Thyroid gland (tissue), 4 donors: ENCODE data around the gene KRT33A. TPM values are rescaled to one million over a fixed set of nuclear protein-coding genes. Genes with fewer than 3 reads are reported as not detected.

Source experiments
- DNase-seq, 2 donors: peaks; one replicate each; pipeline ENCODE4 v3.0.0-alpha.2; 2019
- H3K27ac ChIP-seq, 3 donors: fragments of 200-600 bp; sonication (generic); 1 replicate in 2 of 3; 2 replicates in 1 of 3; pipeline ENCODE4 v1.5.1; 2016 to 2019; ENCODE audit warnings: mild to moderate bottlenecking in 1 of 3, moderate library complexity in 1 of 3
- H3K27me3 ChIP-seq: fragments of 200-600 bp; sonication (generic); one replicate; pipeline ENCODE4 v1.5.1; 2019
- H3K36me3 ChIP-seq, 2 donors: fragments of 200-600 bp; sonication (generic); one replicate each; pipeline ENCODE4 v1.5.1; 2016 to 2019
- H3K4me1 ChIP-seq, 2 donors: fragments of 200-600 bp; sonication (generic); one replicate each; pipeline ENCODE4 v1.5.1; 2017 to 2019
- H3K4me3 ChIP-seq, 3 donors: fragments of 200-600 bp; sonication (generic); replicated peaks in 1 of 3; 1 replicate in 2 of 3; 2 replicates in 1 of 3; pipeline ENCODE4 v1.5.1; 2016; ENCODE audit warnings: mild to moderate bottlenecking in 1 of 3
- H3K9me3 ChIP-seq: fragments of 200-600 bp; sonication (generic); one replicate; pipeline ENCODE4 v1.5.1; 2017
- POLR2A ChIP-seq, 2 donors: fragments of 450-650 bp; IDR thresholded peaks; one replicate each; pipeline ENCODE4 v1.6.1; 2017; ENCODE audit warnings: antibody characterized with exemption in 2 of 2, mild to moderate bottlenecking in 2 of 2, moderate library complexity in 1 of 2
- WGBS, 2 donors: methylation state at CpG; one replicate each; pipeline ENCODE4 v1.1.5; 2017; 5-methylcytosine and 5-hydroxymethylcytosine counted together
- intact Hi-C: fragments of 100-400 bp; cut with DNase I; formaldehyde crosslinking; loops from one replicate; pipeline ENCODE4 v1.15.1; 2023
- total RNA-seq, 4 donors: library from RNA; depleted of rRNA; stranded (reverse); fragments of >200 nt; gene quantifications; one replicate each; pipeline ENCODE4 v1.2.3, GENCODE V29; 2016
- TF ChIP-seq, protein P1 (sequence below), 6 experiments: fragments of 200-600 bp in 3 of 6; fragments of 450-650 bp in 3 of 6; sonication (generic) in 3 of 6; IDR thresholded peaks; one replicate each; pipeline ENCODE4 v1.5.1; 2016 to 2019; ENCODE audit warnings: antibody characterized with exemption in 6 of 6, mild to moderate bottlenecking in 2 of 6, inconsistent platforms in 1 of 6, moderate library complexity in 1 of 6

The KRT33A gene
- total RNA-seq, 4 donors from 2014 or later: not detected

DNA sequence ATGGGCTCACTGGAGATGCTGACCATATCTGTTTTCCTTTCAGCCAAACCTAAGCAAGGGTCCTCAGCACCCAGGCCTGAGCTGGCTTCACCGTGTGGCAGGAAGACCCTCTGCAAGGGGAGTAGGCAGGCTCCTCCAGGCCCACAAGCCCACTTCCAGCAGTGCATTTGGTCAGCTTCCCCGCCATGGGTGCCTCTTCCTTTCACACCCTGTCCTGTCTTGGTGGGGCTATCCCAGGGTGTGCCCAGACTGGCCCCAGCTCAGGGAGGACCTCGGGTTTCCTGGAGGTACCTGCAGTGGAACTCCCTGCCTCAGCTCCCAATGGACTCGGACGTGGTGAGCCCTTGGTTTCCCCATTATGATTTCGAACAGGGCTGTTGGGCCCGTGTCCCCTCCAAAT lies 22.4 kb downstream of the KRT33A start:
- intact Hi-C loops: no loop called here
- TF ChIP-seq, protein P1, sequence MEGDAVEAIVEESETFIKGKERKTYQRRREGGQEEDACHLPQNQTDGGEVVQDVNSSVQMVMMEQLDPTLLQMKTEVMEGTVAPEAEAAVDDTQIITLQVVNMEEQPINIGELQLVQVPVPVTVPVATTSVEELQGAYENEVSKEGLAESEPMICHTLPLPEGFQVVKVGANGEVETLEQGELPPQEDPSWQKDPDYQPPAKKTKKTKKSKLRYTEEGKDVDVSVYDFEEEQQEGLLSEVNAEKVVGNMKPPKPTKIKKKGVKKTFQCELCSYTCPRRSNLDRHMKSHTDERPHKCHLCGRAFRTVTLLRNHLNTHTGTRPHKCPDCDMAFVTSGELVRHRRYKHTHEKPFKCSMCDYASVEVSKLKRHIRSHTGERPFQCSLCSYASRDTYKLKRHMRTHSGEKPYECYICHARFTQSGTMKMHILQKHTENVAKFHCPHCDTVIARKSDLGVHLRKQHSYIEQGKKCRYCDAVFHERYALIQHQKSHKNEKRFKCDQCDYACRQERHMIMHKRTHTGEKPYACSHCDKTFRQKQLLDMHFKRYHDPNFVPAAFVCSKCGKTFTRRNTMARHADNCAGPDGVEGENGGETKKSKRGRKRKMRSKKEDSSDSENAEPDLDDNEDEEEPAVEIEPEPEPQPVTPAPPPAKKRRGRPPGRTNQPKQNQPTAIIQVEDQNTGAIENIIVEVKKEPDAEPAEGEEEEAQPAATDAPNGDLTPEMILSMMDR (IDR thresholded peaks at IDR 0.05): no peak
- no peak for TF ChIP-seq POLR2A (IDR thresholded peaks at IDR 0.05)
- no peak overlapping the region for H3K4me3 ChIP-seq
- no peaks in the 10 kb centered on the region for H3K27me3 ChIP-seq
- H3K4me1 ChIP-seq: no peaks in the 10 kb centered on the region
- H3K27ac ChIP-seq: no peak overlapping the region
- no peaks in the 10 kb centered on the region for H3K36me3 ChIP-seq
- H3K9me3 ChIP-seq: no peaks in the 10 kb centered on the region
- WGBS, 2 donors: 91 to 98% methylated on average over 5 to 6 of the region's 7 CpGs
- no peak for DNase-seq

DNA sequence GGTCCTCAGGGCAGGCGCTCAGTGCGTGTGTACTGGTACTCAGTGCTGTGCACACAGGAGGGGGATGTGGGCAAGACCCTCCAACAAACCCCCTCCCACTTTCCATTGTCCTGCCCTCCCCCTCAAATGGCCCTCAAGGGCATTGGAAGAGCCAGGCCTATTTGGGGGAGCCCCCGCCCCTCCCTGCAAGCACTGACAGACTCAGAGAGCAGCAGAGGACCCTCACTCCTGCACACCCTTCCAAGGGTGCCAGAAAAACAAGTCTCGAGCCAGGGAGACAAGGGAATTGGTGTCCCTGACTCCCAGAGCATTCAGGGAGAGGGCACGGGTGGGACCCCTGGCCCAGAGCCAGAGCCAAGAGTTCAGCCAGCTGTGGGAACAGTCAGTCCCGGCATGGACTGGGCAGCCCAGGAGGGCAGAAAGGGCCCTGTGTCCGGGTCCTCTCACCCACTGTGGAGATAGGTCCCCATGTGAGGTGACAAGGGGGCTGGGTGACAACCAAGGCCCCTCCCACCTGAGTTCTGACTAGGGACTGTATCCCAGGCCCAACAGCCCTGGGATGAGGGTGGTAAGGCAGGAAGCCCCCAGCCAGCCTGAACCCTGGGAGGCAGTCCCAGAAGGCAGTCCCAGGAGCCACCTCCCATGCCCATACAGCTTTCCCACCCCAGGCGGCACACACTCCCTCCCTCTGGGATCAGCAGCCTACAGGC lies 23.1 kb downstream of the KRT33A start:
- intact Hi-C loops: no loop called here
- no peaks in the 10 kb centered on the region for H3K36me3 ChIP-seq
- H3K27me3 ChIP-seq: no peaks in the 10 kb centered on the region
- 77 to 80% methylated on average over 6 to 7 of the region's 8 CpGs for WGBS, 2 donors
- TF ChIP-seq, protein P1 (IDR thresholded peaks at IDR 0.05): no peak
- TF ChIP-seq POLR2A (IDR thresholded peaks at IDR 0.05): no peak
- no peak overlapping the region for H3K4me3 ChIP-seq
- no peak overlapping the region for H3K27ac ChIP-seq
- DNase-seq: no peak
- H3K9me3 ChIP-seq: no peaks in the 10 kb centered on the region
- H3K4me1 ChIP-seq: no peaks in the 10 kb centered on the region

DNA sequence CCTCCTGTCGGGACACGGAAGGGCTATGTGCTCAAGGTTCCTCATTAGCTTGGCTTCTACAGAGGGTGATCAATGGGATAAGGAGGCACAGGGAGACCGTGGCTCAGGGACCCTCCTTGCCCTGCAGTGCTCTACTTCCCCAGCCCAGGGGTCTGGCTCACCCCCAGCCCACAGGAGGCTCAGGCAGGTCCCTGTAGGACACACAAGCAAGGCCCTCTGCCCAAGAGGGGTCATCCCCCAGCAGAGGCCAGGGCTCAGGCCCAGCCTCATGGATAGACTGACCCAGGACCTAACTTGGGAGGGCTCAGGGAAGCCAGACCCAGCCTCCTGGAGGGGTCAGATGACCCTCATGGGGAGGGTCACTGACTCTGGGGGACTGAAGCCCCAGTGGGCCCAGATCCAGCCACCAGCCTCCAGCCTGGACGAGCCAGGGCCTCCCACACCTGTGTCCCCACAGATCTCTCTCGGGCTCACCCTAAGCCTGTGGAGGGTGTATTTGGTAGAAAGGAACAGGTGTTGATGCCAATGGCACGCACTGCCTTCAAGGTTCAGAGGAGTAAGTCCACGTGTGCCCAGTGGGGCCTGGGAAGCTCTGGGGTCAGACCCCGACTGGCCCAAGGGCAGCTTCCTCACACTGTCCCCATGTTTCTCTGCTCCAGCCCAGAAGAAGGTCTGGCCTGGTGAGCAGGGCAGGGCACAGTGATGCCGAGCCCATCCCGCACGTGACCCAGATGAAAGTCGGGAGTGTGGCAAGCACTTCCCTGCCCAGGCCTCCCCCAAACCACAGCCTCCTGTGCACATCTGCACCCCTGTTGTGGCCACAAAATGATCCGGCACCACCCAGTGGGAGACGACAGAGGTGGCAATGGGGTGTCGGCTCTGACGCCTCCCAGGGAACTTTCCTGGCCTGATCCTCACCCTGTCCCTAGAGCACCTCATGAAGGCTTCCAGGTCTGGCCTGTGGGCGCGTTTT lies 24.2 kb downstream of the KRT33A start:
- H3K27me3 ChIP-seq: no peaks in the 10 kb centered on the region
- H3K36me3 ChIP-seq: no peaks in the 10 kb centered on the region
- no peak overlapping the region for H3K27ac ChIP-seq
- no peak overlapping the region for H3K4me3 ChIP-seq
- H3K4me1 ChIP-seq: no peaks in the 10 kb centered on the region
- intact Hi-C loops: no loop called here
- 89 to 94% methylated on average over 14 to 16 of the region's 18 CpGs for WGBS, 2 donors
- DNase-seq: no peak
- no peak for TF ChIP-seq POLR2A (IDR thresholded peaks at IDR 0.05)
- TF ChIP-seq, protein P1 (IDR thresholded peaks at IDR 0.05): no peak
- H3K9me3 ChIP-seq: no peaks in the 10 kb centered on the region

DNA sequence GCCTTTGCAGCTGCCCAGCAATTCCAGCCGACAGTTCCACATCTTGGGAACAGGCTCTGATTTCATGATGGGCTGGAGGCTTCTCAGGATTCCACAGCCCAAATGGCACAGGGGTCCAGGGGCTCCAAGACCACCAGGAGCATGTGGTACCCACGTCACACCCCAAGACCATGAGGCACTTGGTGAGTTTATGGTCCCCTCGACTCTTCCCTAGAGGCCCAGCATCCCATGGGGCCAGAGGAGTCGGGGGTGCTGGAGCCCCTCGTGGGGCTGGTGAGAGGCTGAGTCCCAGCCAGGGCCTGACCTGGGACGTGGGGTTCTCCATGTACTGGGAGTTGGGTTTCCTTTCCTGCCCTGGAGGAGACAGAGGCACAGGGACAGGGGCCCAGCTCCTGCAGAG lies 25.0 kb downstream of the KRT33A start:
- H3K9me3 ChIP-seq: no peaks in the 10 kb centered on the region
- no peaks in the 10 kb centered on the region for H3K27me3 ChIP-seq
- 86% methylated on average over 4 of the region's 6 CpGs; no CpG with 5 or more reads in 1 of the 2 donors for WGBS, 2 donors
- H3K4me1 ChIP-seq: no peaks in the 10 kb centered on the region
- no peaks in the 10 kb centered on the region for H3K36me3 ChIP-seq
- H3K4me3 ChIP-seq: no peak overlapping the region
- intact Hi-C loops: no loop called here
- DNase-seq: no peak
- H3K27ac ChIP-seq: no peak overlapping the region
- TF ChIP-seq POLR2A (IDR thresholded peaks at IDR 0.05): no peak
- TF ChIP-seq, protein P1 (IDR thresholded peaks at IDR 0.05): no peak

DNA sequence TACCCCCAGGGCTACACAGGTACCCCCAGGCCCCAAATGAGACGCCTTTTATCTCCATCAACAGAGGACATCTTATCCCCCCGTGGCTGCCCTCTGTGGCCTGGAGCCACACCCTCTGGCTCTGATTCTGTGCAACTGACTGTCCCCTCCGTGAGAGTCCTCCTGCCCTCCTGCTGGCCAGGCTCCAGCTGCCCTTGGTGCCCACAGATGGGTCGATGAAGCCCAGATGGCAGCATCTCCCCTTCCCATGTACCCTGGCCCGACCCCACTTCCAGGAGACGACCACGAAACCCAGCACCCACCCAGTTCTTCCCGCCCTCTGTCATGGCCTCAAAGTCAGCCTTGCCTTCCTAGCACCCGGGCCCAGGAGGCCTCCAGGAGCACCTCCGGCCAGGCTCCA lies 25.5 kb downstream of the KRT33A start:
- 75 to 88% methylated on average over 7 to 10 of the region's 10 CpGs for WGBS, 2 donors
- intact Hi-C loops: no loop called here

More for the DNA sequence above, 25.5 kb downstream of the KRT33A start:
- no peak for DNase-seq
- no peak overlapping the region for H3K27ac ChIP-seq
- H3K9me3 ChIP-seq: no peaks in the 10 kb centered on the region
- no peaks in the 10 kb centered on the region for H3K27me3 ChIP-seq
- H3K4me1 ChIP-seq: no peaks in the 10 kb centered on the region
- no peaks in the 10 kb centered on the region for H3K36me3 ChIP-seq
- TF ChIP-seq, protein P1 (IDR thresholded peaks at IDR 0.05): no peak
- TF ChIP-seq POLR2A (IDR thresholded peaks at IDR 0.05): no peak
- no peak overlapping the region for H3K4me3 ChIP-seq
